HepG2 (cell line): ENCODE measurements around the gene RIMS3. TPM values are rescaled to one million over a fixed set of nuclear protein-coding genes. Genes with fewer than 3 reads are reported as not detected.

Experiments
- ATAC-seq: fragments of 200-7000 bp; cut with Tn5 transposase; 3 replicates; pipeline ENCODE4 v1.9.1; 2020; ENCODE audit warnings: mild to moderate bottlenecking, moderate library complexity
- BruUV-seq: library from RNA; stranded (reverse); fragments of 400-500 nt; replicated peaks from 2 replicates; lab custom pipeline; 2021; lab: Mats Ljungman, UMichigan
- CTCF ChIA-PET: fragments of 300-600 bp; formaldehyde crosslinking; extraction: SDS; loops from one replicate; lab custom pipeline; 2021; ENCODE audit warnings: low total read pairs, inconsistent platforms, low intra/inter-chr PET ratio; lab: Yijun Ruan, JAX
- POLR2A ChIA-PET: fragments of 350-600 bp; sonication (Branson Sonifier 250); formaldehyde crosslinking; loops from one replicate; lab custom pipeline; 2020; ENCODE audit warnings: antibody characterized with exemption, inconsistent platforms; lab: Yijun Ruan, JAX
- DNase-seq: peaks from one replicate; pipeline ENCODE4 v3.0.0-alpha.2; 2015; ENCODE audit warnings: low spot score
- FAIRE-seq: peaks from 3 replicates; lab custom pipeline; 2011; peaks lifted over from hg19 to GRCh38; lab: Jason Lieb, UNC
- H2AFZ ChIP-seq: one replicate; pipeline ENCODE4 v1.6.1; 2011; ENCODE audit warnings: low read length, inconsistent platforms
- H3K27ac ChIP-seq: fragments of 300-600 bp; 3 replicates; pipeline ENCODE4 v1.8.0; 2011; ENCODE audit warnings: mixed run types, mild to moderate bottlenecking, mixed read lengths, low read length, inconsistent platforms; ENCODE audit not compliant: insufficient read depth; ENCODE audit errors: extremely low read length
- H3K27me3 ChIP-seq, 2 experiments: fragments of 200-600 bp in 1 of 2; 2 replicates in 1 of 2; 3 replicates in 1 of 2; pipeline versions ENCODE4 v1.6.0 to v1.8.0; 2011; ENCODE audit warnings: low read length in 2 of 2, mild to moderate bottlenecking in 2 of 2, moderate library complexity in 2 of 2, inconsistent platforms in 1 of 2; ENCODE audit not compliant: insufficient read depth in 2 of 2, control insufficient read depth in 1 of 2
- H3K36me3 ChIP-seq, 2 experiments: fragments of 200-600 bp in 1 of 2; replicated peaks in 1 of 2; 2 replicates in 1 of 2; 3 replicates in 1 of 2; pipeline versions ENCODE4 v1.5.1 to v1.8.0; 2011; ENCODE audit warnings: low read length in 2 of 2, inconsistent platforms in 1 of 2; ENCODE audit not compliant: insufficient read depth in 2 of 2, control insufficient read depth in 1 of 2
- H3K4me1 ChIP-seq: 2 replicates; pipeline ENCODE4 v1.5.1; 2012; ENCODE audit warnings: low read length, inconsistent platforms; ENCODE audit not compliant: insufficient read depth
- H3K4me2 ChIP-seq: 2 replicates; pipeline ENCODE4 v1.6.0; 2011; ENCODE audit warnings: low read depth, low read length, inconsistent platforms
- H3K4me3 ChIP-seq, 3 experiments: fragments of 200-600 bp in 1 of 3; sonication (generic), shearing (Covaris generic) in 1 of 3; replicated peaks in 1 of 3; 2 replicates each; pipeline ENCODE4 v1.5.1; 2011 to 2016; ENCODE audit warnings: low read length in 3 of 3, inconsistent platforms in 2 of 3, low read depth in 2 of 3, mild to moderate bottlenecking in 2 of 3, control low read depth in 1 of 3, mixed read lengths in 1 of 3; ENCODE audit not compliant: insufficient read depth in 1 of 3
- H3K79me2 ChIP-seq: one replicate; pipeline ENCODE4 v1.6.1; 2011; ENCODE audit warnings: low read length, inconsistent platforms; ENCODE audit not compliant: insufficient read depth
- H3K9ac ChIP-seq: 2 replicates; pipeline ENCODE4 v1.6.0; 2011; ENCODE audit warnings: mild to moderate bottlenecking, low read depth, low read length, inconsistent platforms; ENCODE audit not compliant: insufficient read depth
- H3K9me3 ChIP-seq: 2 replicates; pipeline ENCODE4 v1.5.1; 2012; ENCODE audit warnings: mild to moderate bottlenecking, low read length
- H4K20me1 ChIP-seq: 2 replicates; pipeline ENCODE4 v1.6.0; 2011; ENCODE audit warnings: inconsistent platforms, mild to moderate bottlenecking, low read length, moderate library complexity; ENCODE audit not compliant: insufficient read depth
- FOXM1 ChIP-seq: sonication (generic); formaldehyde crosslinking; IDR thresholded peaks from 2 replicates; pipeline ENCODE4 v1.5.0; 2020; ENCODE audit warnings: missing genetic modification reagents
- FOXO1 ChIP-seq: sonication (generic); formaldehyde crosslinking; IDR thresholded peaks from 2 replicates; pipeline ENCODE4 v1.4.0; 2020; ENCODE audit warnings: missing genetic modification reagents
- GABPA ChIP-seq, 2 experiments: IDR thresholded peaks; 2 replicates each; pipeline ENCODE4 v1.6.1; 2011 to 2016; ENCODE audit warnings: low read depth in 2 of 2, low read length in 1 of 2, missing biosample characterization in 1 of 2, missing genetic modification characterization in 1 of 2
- KMT2B ChIP-seq: IDR thresholded peaks from 2 replicates; pipeline ENCODE4 v1.6.1; 2016; ENCODE audit warnings: missing genetic modification reagents, missing compliant biosample characterization
- SRF ChIP-seq: IDR thresholded peaks from 2 replicates; pipeline ENCODE4 v1.6.1; 2011; ENCODE audit warnings: mild to moderate bottlenecking, low read depth, low read length, moderate library complexity
- SSRP1 ChIP-seq: IDR thresholded peaks from 2 replicates; pipeline ENCODE4 v1.6.1; 2016; ENCODE audit warnings: control low read depth
- TCF7 ChIP-seq: sonication (generic); IDR thresholded peaks from 2 replicates; pipeline ENCODE4 v1.6.1; 2016; ENCODE audit warnings: antibody characterized with exemption, low read depth
- THAP8 ChIP-seq: sonication (generic); formaldehyde crosslinking; IDR thresholded peaks from 2 replicates; pipeline ENCODE4 v1.5.1; 2020; ENCODE audit warnings: missing genetic modification reagents, mild to moderate bottlenecking, borderline replicate concordance
- TRAFD1 ChIP-seq: sonication (generic); formaldehyde crosslinking; IDR thresholded peaks from 2 replicates; pipeline ENCODE4 v1.5.1; 2020; ENCODE audit warnings: missing genetic modification reagents, mild to moderate bottlenecking, borderline replicate concordance
- ZFP41 ChIP-seq: sonication (generic); formaldehyde crosslinking; IDR thresholded peaks from 2 replicates; pipeline ENCODE4 v1.4.0; 2020; ENCODE audit warnings: mild to moderate bottlenecking, missing genetic modification reagents, borderline replicate concordance
- ZFP91 ChIP-seq: sonication (generic); formaldehyde crosslinking; IDR thresholded peaks from 2 replicates; pipeline ENCODE4 v1.9.0; 2022; ENCODE audit warnings: missing genetic modification reagents, mild to moderate bottlenecking, borderline replicate concordance
- ZNF10 ChIP-seq: sonication (generic); formaldehyde crosslinking; IDR thresholded peaks from 2 replicates; pipeline ENCODE4 v1.4.0; 2020; ENCODE audit warnings: mild to moderate bottlenecking, low read depth, missing genetic modification reagents, borderline replicate concordance
- ZNF256 ChIP-seq: sonication (generic); formaldehyde crosslinking; conservative IDR thresholded peaks from 2 replicates; pipeline ENCODE4 v1.4.0; 2020; ENCODE audit warnings: missing genetic modification reagents
- WGBS: methylation state at CpG from one replicate; pipeline ENCODE4 v1.1.6; 2017; ENCODE audit warnings: low lambda C conversion rate; 5-methylcytosine and 5-hydroxymethylcytosine counted together
- in situ Hi-C: cut with HindIII; loops from 2 replicates; pipeline ENCODE4 v1.10.0; 2017; ENCODE audit warnings: low pct_unique_long_range_greater_than_20kb; ENCODE audit not compliant: extremely low pct_ligation_motif_present
- intact Hi-C: fragments of 100-400 bp; cut with micrococcal nuclease; formaldehyde crosslinking; loops from one replicate; pipeline ENCODE4 v1.10.0; 2022; ENCODE audit not compliant: unreplicated experiment
- polyA plus RNA-seq, 8 experiments: library from polyadenylated mRNA; depleted of rRNA in 3 of 8; stranded (reverse) in 7 of 8; unstranded in 1 of 8; fragments of >200 nt; fragmentation: Illumina TruSeq in 4 of 8; extraction: Trizol in 4 of 8; gene quantifications; 2 replicates each; pipeline versions ENCODE4 v1.2.1 to v1.2.3, GENCODE V29; 2011 to 2016; ENCODE audit warnings: low read depth in 4 of 8, missing spikeins in 1 of 8, mixed read lengths in 1 of 8; ENCODE audit not compliant: insufficient read depth in 1 of 8
- total RNA-seq, 5 experiments: library from RNA; depleted of rRNA; stranded (reverse); fragments of >200 nt; fragmentation: Illumina TruSeq; extraction: Trizol; gene quantifications; 2 replicates each; pipeline ENCODE4 v1.2.3, GENCODE V29; 2016; ENCODE audit warnings: low read depth in 1 of 5

The RIMS3 gene
- total and polyA plus RNA-seq, 2 of the 13 experiments (the other 11 are each of a cell fraction or from before 2014, with no cell fraction given) = 2.1 to 5.4 TPM

- Histone ChIP-seq H4K20me1 (no peaks in the 10 kb centered on the region), H3K4me3 (no peak overlapping the region), H2AFZ (no peak overlapping the region), H3K4me1 (peaks cover 11% of the 10 kb centered on the region), H3K9ac (no peak overlapping the region), H3K79me2 (peaks cover 3% of the 10 kb centered on the region), H3K4me2 (no peak overlapping the region), H3K27ac (no peak overlapping the region), H3K36me3 (no peaks in the 10 kb centered on the region), H3K27me3 (no peaks in the 10 kb centered on the region), H3K9me3 (no peaks in the 10 kb centered on the region)
- TF ChIP-seq ZNF256 (CRISPR knock-in tag) (no peak), SSRP1 (CRISPR knock-in tag) (0 out of 2 replicates have a peak, but pooled peaks have one; percentile 46)
- ChIA-PET CTCF (no interaction called here), POLR2A (no interaction called here)
- WGBS = 94% methylated on average over 3 of the region's 3 CpGs
- FAIRE-seq (no peak), DNase-seq (no peak), ATAC-seq (no peak)
- in situ Hi-C loops (no loop called here), intact Hi-C loops (no loop called here)
- BruUV-seq = no TSS peak
Measured at GRCh38 chr1:40684669-40685068, 19.2 kb upstream of the RIMS3 start.

GRCh38 chr1:40679165-40679953 lies 13.9 kb upstream of the RIMS3 start:
- no peaks in the 10 kb centered on the region for H4K20me1 ChIP-seq
- ATAC-seq (peak; percentile 46), DNase-seq (no peak), FAIRE-seq (no peak)
- no TSS peak for BruUV-seq
- ChIA-PET POLR2A (interaction anchor here (1.8 kb wide), 1 partner anchor 12 kb away, joined by 13 read pairs; the partner anchor contains the start of gene NFYC), CTCF (no interaction called here)
- no peak overlapping the region for H3K9ac ChIP-seq
- H3K9me3 ChIP-seq = no peaks in the 10 kb centered on the region
- no peaks in the 10 kb centered on the region for H3K79me2 ChIP-seq
- no peak overlapping the region for H3K27ac ChIP-seq
- H2AFZ ChIP-seq = no peak overlapping the region
- no peaks in the 10 kb centered on the region for H3K27me3 ChIP-seq
- no peak overlapping the region for H3K4me3 ChIP-seq
- no peaks in the 10 kb centered on the region for H3K36me3 ChIP-seq
- H3K4me2 ChIP-seq = peak overlapping the region; percentile 9; the same call in 1 of the 2 replicates
- in situ Hi-C loops = no loop called here
- H3K4me1 ChIP-seq = peaks cover 21% of the 10 kb centered on the region
- intact Hi-C loops = no loop called here
- 51% methylated on average over 2 of the region's 2 CpGs for whole genome bisulfite sequencing
- no peak for TF ChIP-seq ZNF10 (CRISPR knock-in tag)
- no peak for TF ChIP-seq GABPA (IDR thresholded peaks at IDR 0.05; ENCODE audit: low read depth, low read length)
- 0 out of 2 replicates have a peak, but pooled peaks have one; percentile 40 for TF ChIP-seq GABPA (CRISPR knock-in tag; IDR thresholded peaks at IDR 0.05; ENCODE audit: low read depth)
- TF ChIP-seq TCF7 = no peak
- no peak for TF ChIP-seq FOXO1 (CRISPR knock-in tag)
- no peak for TF ChIP-seq THAP8
- no peak for TF ChIP-seq FOXM1 (CRISPR knock-in tag)
- TF ChIP-seq TRAFD1 = no peak
- no peak for TF ChIP-seq KMT2B (CRISPR knock-in tag)
- peak; percentile 61; the same call in 1 of the 2 replicates for TF ChIP-seq SRF
- no peak for TF ChIP-seq ZFP91 (CRISPR knock-in tag)
- no peak for TF ChIP-seq ZFP41 (CRISPR knock-in tag)
